ENCODE data around the gene NET1. TPM values are rescaled to one million over a fixed set of nuclear protein-coding genes. Genes with fewer than 3 reads are reported as not detected.

The NET1 gene
- total RNA-seq, 4 donors from 2014 or later = 80.7 to 201 (median 139) TPM

DNA sequence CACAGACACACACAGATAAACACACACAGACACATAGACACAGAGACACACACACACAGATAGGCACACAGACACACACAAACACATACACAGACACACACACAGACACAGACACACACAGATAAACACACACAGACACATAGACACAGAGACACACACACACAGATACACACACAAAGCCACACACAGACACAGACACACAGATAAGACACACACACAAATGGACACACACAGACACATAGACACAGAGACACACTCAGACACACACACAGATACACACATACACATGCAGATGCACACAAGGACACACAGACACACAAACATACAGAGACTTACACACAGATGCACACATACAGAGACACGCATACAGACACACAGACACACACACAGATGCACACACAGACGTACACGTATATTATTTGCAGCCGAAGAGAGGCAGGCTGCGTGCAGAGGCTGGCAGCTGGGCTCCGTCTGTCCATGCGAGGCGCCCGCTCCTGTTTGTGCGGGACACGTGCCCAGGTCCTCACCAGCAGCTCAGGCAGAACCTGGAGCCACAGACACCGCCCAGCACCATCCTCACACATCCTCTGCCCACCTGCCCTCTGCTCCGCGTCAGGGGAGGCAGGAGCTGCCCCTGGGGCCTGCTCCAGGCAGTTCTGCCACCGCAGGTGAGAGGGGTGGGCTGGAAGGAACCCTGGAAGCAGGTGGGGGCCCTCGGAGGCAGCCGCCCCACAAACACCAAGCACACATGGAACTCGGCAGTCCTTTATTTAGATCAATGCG lies 85.8 kb downstream of the NET1 start:
- ATAC-seq (ENCODE audit: low FRiP score) (no peak), DNase-seq (ENCODE audit: low spot score) (no peak)
- TF ChIP-seq, protein P1, sequence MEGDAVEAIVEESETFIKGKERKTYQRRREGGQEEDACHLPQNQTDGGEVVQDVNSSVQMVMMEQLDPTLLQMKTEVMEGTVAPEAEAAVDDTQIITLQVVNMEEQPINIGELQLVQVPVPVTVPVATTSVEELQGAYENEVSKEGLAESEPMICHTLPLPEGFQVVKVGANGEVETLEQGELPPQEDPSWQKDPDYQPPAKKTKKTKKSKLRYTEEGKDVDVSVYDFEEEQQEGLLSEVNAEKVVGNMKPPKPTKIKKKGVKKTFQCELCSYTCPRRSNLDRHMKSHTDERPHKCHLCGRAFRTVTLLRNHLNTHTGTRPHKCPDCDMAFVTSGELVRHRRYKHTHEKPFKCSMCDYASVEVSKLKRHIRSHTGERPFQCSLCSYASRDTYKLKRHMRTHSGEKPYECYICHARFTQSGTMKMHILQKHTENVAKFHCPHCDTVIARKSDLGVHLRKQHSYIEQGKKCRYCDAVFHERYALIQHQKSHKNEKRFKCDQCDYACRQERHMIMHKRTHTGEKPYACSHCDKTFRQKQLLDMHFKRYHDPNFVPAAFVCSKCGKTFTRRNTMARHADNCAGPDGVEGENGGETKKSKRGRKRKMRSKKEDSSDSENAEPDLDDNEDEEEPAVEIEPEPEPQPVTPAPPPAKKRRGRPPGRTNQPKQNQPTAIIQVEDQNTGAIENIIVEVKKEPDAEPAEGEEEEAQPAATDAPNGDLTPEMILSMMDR (IDR thresholded peaks at IDR 0.05) = no peak

DNA sequence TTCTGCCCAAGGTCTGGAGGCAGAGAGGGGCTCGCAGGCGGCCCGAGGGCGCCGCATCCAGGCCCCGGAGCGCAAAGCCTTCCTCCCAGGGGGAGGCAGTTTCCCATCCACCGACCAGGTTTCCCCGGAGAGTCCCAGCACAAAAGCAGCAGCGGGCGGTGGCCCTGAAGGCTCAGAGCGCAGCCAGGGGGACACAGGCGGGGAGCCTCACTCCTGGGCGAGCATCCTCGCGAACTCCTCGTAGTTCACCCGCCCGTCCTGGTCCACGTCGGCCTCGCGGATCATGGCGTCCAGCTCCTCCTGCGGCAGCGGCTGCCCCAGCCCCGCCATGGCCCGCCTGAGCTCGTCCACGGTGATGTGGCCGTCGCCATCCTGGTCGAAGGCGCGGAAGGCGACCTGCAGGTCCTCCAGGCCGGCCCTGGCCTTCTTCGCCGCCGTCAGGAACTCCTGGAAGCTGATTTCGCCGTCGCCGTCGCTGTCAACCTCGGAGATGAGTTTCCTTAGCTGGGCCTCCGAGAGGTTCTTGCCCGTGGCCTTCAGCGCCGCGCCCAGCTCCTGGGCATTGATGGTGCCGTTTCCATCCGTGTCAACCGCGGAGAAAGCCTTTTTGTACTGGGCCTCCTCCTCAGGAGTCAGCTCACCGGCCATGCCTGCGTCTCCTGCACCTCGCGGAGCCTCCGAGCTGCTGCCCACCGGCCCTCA lies 86.6 kb downstream of the NET1 start:
- TF ChIP-seq, protein P1 (IDR thresholded peaks at IDR 0.05) = no peak
- DNase-seq (ENCODE audit: low spot score) = no peak
- no peak for ATAC-seq (ENCODE audit: low FRiP score)

DNA sequence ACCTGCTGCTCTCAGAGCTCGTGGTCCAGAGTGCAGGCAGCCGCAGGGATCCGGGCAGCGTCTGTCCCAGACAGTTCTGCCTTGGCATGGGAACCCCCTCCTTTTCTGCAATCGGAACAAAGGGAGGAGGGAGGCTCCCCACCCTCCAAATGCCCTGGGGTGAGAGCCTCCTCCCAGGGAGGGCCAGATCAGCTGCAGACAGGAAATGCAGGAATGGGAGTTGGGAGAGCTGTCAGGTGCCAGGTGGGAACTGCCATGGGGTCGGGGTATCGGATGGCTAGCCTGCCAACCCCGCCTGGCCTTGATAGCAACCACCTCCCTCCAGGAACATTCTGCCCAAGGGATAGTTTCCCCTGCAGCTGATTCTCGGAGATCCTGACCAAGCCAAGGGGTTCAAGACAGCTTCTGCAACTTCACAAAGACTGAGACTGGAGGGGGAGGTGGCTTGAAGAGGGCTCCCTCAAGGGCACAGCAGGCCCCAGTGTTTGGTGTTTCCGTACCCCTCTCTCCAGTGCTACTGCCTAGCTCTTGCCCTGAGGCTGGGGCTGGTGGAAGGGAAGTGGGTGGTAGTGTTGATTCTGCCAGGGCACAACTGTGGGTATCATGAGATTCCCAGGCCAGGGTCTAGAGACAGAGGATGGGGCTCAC lies 87.3 kb downstream of the NET1 start, which contains the start of gene CALML5:
CALML5 (minus strand) TSS at position 78 of the 648 bp plus-strand sequence. CDS start 132 bp downstream, outside the sequence.
- TF ChIP-seq, protein P1 (IDR thresholded peaks at IDR 0.05) = no peak
- DNase-seq (ENCODE audit: low spot score) = no peak
- no peak for ATAC-seq (ENCODE audit: low FRiP score)

DNA sequence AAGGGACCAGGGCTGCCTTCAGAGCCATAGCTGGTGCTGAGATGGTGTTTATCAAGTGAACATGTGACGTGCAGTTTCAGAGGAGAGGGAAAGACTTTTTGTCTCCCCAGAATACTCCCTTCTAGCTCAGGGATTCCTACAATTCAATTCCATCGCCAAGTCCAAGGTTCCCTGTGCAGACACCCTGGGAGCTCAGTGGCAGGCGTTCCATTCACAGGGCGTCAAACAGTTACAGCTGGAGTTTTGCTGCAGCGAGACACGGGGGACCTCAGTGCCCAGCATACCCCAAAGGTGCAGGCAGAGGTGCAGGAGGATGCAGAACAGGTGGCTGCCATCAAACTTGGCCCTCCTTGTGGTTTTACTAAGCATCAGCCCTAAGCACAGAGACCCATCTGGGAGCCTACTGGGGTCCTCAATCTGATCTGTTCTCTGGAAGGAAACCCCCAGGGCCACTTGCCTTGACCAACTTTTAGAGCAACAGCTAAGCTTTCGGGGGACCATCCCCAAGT lies 87.9 kb downstream of the NET1 start:
- TF ChIP-seq, protein P1 (IDR thresholded peaks at IDR 0.05) = no peak
- DNase-seq (ENCODE audit: low spot score) (no peak), ATAC-seq (ENCODE audit: low FRiP score) (no peak)

DNA sequence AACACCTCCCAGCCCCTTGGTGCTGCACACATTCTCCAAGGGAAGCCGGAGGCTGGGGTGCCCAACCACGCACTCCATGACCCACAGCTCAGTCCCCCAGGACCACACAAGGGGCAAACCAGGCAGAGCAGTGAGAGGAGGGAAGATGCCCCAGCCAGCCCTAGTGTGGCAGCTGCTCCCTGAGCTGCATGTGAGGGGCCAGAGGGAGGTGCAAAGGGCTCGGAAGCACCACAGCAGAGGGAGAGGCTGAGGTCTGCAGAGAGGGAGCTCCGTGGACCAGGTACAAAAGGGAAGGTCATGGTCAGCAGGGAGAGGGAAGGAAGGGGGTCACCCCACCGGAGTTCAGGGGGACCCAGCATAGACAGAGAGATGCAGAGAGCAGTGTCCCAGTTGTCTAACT lies 88.6 kb downstream of the NET1 start:
- DNase-seq (ENCODE audit: low spot score) = no peak
- TF ChIP-seq, protein P1 (IDR thresholded peaks at IDR 0.05) = no peak
- no peak for ATAC-seq (ENCODE audit: low FRiP score)

DNA sequence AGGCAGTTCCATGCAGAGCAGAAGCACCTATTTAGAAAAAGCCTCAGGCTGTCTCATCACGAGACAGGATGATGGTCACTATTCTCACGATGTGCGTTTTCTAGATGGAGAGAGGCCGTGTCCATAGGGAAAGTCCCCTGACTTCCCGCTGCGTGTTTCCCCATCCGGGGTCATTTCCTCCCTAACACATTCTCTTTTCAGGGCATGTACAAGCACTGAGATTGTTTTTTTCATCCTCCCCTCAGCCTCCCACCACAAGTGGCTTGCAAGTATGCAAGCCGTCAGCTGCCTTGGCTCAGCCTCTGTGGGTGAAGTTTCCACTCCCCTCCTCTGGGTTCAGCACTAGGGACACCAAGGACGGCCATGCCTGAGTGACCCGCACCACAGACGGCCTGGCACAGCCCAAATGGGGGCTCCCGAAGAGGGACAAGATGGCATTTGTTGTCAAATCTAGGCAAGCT lies 89.7 kb downstream of the NET1 start:
- TF ChIP-seq, protein P1 (IDR thresholded peaks at IDR 0.05) = no peak
- ATAC-seq (ENCODE audit: low FRiP score) (no peak), DNase-seq (ENCODE audit: low spot score) (no peak)

Measured in omental fat pad (tissue), 4 donors.